HAP-1 (cell line): Measurements from ENCODE around the gene SHF.
A peak's percentile ranks its signal among the peaks of the same experiment; 100 is the strongest.

Experiments
- DNase-seq, 2 experiments: peaks; one replicate each; pipeline ENCODE4 v3.0.0-alpha.2; 2016 to 2020; ENCODE audit warnings: low spot score in 2 of 2
- H3K27me3 ChIP-seq: fragments of 250-450 bp; sonication (Bioruptor Pico); 2 replicates; pipeline ENCODE4 v1.5.1; 2020; ENCODE audit warnings: low read depth, mild to moderate bottlenecking, moderate library complexity
- H3K36me3 ChIP-seq: fragments of 250-450 bp; sonication (Bioruptor Pico); replicated peaks from 2 replicates; pipeline ENCODE4 v1.5.1; 2020; ENCODE audit warnings: mild to moderate bottlenecking
- H3K4me1 ChIP-seq: fragments of 250-450 bp; sonication (Bioruptor Pico); 2 replicates; pipeline ENCODE4 v1.5.1; 2020; ENCODE audit warnings: mild to moderate bottlenecking
- H3K4me3 ChIP-seq: fragments of 250-450 bp; sonication (Bioruptor Pico); 2 replicates; pipeline ENCODE4 v1.5.1; 2020; ENCODE audit warnings: mild to moderate bottlenecking, moderate library complexity
- H3K9me3 ChIP-seq: fragments of 250-450 bp; sonication (Bioruptor Pico); 2 replicates; pipeline ENCODE4 v1.5.1; 2020; ENCODE audit warnings: mild to moderate bottlenecking, moderate library complexity
- in situ Hi-C: fragments of 300-500 bp; cut with MboI; formaldehyde crosslinking; loops from 3 replicates; pipeline ENCODE4 v1.14.3; 2020; ENCODE audit warnings: low sequenced_read_pairs, inconsistent platforms, mixed read lengths

SHF gene

DNA sequence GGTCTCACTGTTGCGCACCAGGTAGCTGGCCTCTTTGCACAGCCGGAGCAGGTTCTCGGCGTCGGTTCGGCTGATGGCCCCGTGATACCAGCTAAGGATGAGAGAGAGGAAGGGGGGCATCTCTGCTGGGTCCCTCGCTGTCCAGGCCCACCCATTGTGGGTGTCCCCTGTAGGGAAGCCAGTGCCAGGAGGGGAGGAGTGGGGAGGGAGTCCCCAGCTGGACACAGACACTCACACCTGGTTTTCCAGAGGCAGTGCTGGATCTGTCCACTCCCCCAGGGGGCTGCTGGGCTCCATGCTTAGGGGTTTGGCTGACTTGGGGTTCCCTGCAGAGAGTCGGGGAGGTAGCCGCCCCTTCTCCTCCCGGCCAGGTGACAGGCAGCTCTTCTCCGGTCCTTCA is 15.9 kb downstream of the SHF start:
- in situ Hi-C loops: loop anchor here (25.0 kb wide), 1 partner anchor 440 kb away; no protein-coding TSS in a partner anchor
- Histone ChIP-seq H3K4me1 (peaks cover 13% of the 10 kb centered on the region), H3K4me3 (no peak overlapping the region), H3K9me3 (no peaks in the 10 kb centered on the region), H3K27me3 (no peaks in the 10 kb centered on the region), H3K36me3 (no peaks in the 10 kb centered on the region)
- DNase-seq: no peak

DNA sequence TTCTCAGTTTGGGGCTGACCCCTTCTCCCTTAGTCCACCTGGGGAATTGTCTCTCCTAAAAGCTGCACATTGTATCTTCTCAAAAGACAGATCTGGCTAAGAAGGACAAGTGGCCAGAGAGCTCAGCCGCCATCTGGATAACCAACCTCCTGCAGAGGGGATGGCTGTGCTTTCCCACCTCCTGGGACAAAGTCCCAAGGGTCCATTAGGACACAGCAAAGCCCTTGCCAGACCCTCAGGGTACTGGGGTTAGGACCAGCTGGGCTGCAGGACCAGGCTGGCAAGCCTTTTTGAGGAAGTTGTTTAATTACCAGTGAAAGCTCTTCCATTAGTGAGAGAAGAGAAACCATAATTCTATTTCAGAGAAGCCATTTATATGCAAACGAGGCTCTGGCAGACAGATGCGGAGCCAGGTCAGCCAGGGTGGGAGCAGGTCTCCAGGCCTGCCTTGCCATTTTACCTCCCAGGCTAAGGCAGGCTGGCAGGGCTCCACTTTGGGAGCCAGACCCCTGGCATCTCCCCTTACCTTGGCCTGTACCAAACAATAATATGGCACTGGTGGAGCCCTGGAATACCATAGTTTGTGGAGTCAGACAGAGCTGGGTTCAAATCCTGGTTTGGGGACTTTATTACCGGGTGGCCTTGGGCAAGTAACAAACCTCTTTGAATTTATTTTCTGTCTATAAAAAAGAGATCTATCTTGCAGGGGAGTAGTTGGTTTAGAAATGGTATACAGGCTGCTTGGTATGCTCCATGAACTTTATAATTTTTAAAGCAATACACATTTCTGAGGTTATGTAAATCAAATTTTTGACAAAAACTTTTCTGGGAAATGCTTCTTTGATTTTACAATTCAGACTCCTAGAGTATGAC is 17.9 kb downstream of the SHF start:
- Histone ChIP-seq H3K27me3 (no peaks in the 10 kb centered on the region), H3K36me3 (no peaks in the 10 kb centered on the region), H3K4me3 (no peak overlapping the region), H3K4me1 (peaks cover 13% of the 10 kb centered on the region), H3K9me3 (no peaks in the 10 kb centered on the region)
- in situ Hi-C loops: loop anchor here (25.0 kb wide), 1 partner anchor 442 kb away; no protein-coding TSS in a partner anchor
- DNase-seq: peak; percentile 67 to 75

DNA sequence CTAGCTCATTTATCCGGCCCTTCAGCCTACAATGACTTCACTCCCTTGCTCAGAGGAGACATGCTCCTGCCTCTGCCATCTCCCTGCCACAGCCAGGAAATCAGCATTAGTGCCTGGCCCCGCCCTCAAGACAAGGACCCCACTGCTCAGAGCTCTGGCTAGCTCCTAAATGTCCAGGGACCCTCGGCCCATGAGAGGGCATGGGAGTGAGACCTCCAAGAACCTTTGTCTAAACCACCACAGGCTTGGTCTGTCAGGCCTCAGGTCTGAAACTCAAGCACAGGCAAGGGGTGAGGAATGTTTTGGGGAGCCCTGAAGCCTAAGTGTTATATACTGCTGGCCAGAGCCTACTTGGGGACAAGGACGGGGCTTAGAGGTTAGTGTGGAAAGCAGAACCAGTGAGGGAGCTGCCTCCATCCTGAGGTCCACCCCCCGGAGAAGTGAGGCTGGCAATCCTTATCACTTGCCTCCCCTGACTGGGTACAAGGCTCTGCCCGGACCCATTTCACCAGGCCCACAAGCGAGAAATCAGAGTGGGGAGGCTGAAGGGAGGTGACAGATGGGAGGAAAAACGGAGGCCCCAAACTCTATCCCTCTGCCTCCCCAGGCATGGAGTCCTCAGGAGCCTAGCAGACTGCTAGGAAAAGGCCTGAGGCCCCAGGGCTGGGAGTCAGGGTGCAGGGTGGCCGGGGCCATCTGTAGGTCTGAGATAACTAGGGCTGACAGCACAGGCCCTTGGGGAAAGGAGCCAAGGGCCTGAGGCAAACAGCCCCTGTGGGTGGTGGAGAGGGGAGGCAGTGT is 18.8 kb downstream of the SHF start:
- Histone ChIP-seq H3K36me3 (no peaks in the 10 kb centered on the region), H3K27me3 (no peaks in the 10 kb centered on the region), H3K9me3 (no peaks in the 10 kb centered on the region), H3K4me3 (no peak overlapping the region), H3K4me1 (peaks cover 13% of the 10 kb centered on the region)
- DNase-seq: no peak
- in situ Hi-C loops: loop anchor here (25.0 kb wide), 1 partner anchor 443 kb away; no protein-coding TSS in a partner anchor

DNA sequence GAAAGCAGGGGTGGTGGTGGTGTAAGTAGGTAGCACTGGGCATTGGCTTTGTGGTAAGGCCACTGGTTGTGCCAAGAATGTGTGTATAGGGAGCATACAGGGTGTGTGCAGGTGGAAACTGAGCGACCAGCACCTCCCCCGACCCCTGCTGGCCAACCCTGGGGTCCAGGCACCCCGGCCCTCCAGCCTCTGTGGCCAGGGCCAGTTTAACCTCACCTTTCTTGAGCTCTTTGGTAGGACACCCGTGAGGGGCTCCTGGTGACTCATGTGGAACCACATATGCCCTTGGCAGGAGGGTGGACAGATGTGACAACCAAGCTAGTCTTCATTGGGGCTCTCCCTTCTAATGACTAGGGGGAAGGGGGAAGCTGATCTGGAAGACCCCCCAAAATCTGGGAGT is 19.5 kb downstream of the SHF start:
- no peak for DNase-seq
- no peak overlapping the region for H3K4me3 ChIP-seq
- peaks cover 13% of the 10 kb centered on the region for H3K4me1 ChIP-seq
- in situ Hi-C loops: loop anchor here (25.0 kb wide), 1 partner anchor 444 kb away; no protein-coding TSS in a partner anchor
- H3K27me3 ChIP-seq: no peaks in the 10 kb centered on the region
- H3K9me3 ChIP-seq: no peaks in the 10 kb centered on the region
- H3K36me3 ChIP-seq: no peaks in the 10 kb centered on the region

DNA sequence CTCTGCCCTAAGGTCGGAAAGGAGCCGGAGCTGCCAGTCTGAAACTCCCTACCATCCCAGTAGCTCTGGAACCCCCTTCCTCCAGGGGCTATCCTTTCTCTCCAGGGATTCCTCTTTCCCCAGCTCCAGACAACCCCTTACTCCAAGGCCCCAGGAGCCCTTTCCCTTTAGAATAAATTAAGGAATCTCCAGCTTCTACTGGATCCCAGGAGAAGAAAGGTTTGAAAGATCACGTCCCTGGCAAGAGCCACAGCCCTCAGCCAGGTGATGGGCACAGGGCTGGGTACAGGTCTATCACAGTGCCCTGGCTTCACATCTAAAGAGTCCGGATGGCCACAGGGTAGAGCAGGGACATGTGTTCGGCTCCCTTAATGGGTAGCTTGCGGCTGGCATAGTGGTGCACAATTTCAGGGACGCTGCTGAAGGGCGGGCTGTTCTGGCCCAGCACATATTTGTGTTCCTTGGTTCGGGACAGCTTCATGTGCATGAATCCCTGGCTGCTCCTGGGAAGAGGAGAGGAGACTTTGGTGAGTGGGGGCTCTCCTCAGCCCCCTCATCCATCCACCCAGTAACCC is 20.0 kb downstream of the SHF start:
- no peak for DNase-seq
- Histone ChIP-seq H3K4me1 (peaks cover 13% of the 10 kb centered on the region), H3K9me3 (no peaks in the 10 kb centered on the region), H3K27me3 (no peaks in the 10 kb centered on the region), H3K36me3 (no peaks in the 10 kb centered on the region), H3K4me3 (no peak overlapping the region; the same call in 1 of the 2 replicates)
- in situ Hi-C loops: loop anchor here (25.0 kb wide), 1 partner anchor 445 kb away; no protein-coding TSS in a partner anchor

DNA sequence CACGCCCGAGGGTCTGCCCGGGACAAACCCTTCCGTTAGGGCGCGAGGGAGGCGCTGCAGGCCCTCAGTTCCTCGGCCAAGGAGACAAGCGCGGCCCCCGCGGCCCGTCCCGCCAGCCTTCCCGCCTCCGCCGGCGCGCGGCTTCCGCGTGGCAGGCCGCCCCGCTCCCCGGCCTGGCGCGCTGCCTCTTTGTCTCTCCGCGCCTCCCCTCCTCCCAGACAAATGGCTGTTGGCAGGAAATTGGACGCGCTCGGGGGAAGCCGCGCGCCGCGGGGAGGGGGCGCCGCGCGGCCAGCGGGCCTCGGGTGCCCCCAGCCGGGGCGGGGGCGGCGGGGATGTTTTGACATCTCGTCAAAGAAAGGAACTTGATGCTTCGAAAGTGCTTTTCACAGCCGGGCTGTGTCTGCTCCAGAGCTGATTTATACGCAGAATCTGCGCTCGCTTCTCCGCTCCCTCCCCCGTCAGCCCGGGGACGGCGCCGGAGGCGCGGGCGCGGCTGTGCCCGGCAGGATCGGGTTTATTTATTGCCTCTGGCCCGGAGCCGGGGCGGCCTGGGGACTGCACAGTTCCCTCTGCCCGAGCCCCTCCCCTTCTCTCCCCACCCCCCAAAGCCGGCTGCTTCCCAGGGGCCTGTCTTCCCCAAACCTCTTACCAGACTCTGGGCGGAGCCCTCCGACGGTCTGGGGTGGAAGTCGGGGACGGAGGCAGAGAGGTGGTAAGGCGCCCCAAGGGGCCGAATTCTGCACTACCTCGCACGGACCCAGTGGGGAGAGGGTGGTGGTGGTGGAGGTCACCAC is 20.7 kb downstream of the SHF start:
- DNase-seq: peak; percentile 61 to 88
- in situ Hi-C loops: loop anchor here (25.0 kb wide), 1 partner anchor 445 kb away; no protein-coding TSS in a partner anchor
- peaks cover 13% of the 10 kb centered on the region for H3K4me1 ChIP-seq
- H3K9me3 ChIP-seq: no peaks in the 10 kb centered on the region
- H3K27me3 ChIP-seq: no peaks in the 10 kb centered on the region
- H3K36me3 ChIP-seq: no peaks in the 10 kb centered on the region
- H3K4me3 ChIP-seq: peak overlapping the region; percentile 35

DNA sequence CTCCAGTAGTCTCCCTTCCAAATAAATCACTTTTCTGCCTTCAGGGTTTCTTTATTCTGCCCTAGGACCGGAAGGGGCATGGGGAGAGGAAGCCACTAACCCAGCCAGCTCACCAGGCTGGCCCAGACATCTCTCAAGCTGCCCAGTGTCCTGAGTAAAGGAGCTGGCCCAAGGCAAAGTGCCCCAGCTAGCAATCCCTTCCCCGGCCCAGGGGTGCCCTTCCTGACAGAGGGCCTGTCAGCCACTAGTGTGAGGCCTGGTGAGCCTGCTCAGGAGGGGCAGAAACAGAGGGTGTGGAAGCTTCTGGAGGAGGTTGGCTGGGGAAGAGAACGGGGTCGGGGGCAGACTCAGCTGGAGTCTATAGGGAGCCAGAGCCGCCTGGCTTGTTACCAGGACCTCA is 22.2 kb downstream of the SHF start:
- Histone ChIP-seq H3K4me3 (no peak overlapping the region), H3K36me3 (no peaks in the 10 kb centered on the region), H3K27me3 (no peaks in the 10 kb centered on the region), H3K4me1 (peaks cover 13% of the 10 kb centered on the region), H3K9me3 (no peaks in the 10 kb centered on the region)
- in situ Hi-C loops: loop anchor here (25.0 kb wide), 1 partner anchor 447 kb away; no protein-coding TSS in a partner anchor
- DNase-seq: no peak

DNA sequence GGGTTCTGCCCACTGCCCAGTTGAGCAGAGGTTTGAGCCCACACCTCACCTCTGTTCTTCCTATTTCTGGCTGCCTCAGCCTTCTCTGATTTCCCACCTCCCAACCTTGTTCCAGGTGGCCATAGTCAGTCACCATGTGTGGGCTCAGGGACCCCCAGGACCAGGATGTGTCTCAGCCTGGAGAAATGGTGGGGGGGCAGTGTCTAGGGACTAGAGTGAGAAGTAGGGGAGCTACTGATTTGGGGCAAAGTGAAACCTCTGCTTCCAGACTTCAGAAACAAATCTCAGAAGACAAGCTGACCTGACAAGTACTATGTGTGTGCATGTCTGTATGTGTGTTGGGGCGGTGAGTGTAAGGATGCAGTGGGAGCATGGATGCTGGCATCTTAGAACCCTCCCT is 22.9 kb downstream of the SHF start:
- DNase-seq: no peak
- Histone ChIP-seq H3K4me3 (no peak overlapping the region), H3K36me3 (no peaks in the 10 kb centered on the region), H3K4me1 (peaks cover 12% of the 10 kb centered on the region), H3K27me3 (no peaks in the 10 kb centered on the region), H3K9me3 (no peaks in the 10 kb centered on the region)
- in situ Hi-C loops: loop anchor here (25.0 kb wide), 1 partner anchor 447 kb away; no protein-coding TSS in a partner anchor

DNA sequence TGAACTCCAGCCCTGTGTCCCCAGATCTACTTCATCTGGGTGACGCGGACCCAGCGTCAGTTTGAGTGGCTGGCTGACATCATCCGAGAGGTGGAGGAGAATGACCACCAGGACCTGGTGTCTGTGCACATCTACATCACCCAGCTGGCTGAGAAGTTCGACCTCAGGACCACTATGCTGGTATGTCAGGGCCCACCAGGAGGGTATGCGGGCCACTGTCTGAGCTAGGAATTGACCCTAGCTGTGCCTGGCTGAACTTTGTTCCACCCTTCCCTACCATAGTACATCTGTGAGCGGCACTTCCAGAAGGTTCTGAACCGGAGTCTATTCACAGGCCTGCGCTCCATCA is 24.3 kb downstream of the SHF start:
- in situ Hi-C loops: loop anchor here (25.0 kb wide), 1 partner anchor 449 kb away; no protein-coding TSS in a partner anchor
- Histone ChIP-seq H3K9me3 (no peaks in the 10 kb centered on the region), H3K27me3 (no peaks in the 10 kb centered on the region), H3K4me1 (peaks cover 2% of the 10 kb centered on the region; the same call in 1 of the 2 replicates), H3K4me3 (no peak overlapping the region), H3K36me3 (no peaks in the 10 kb centered on the region)
- DNase-seq: no peak

DNA sequence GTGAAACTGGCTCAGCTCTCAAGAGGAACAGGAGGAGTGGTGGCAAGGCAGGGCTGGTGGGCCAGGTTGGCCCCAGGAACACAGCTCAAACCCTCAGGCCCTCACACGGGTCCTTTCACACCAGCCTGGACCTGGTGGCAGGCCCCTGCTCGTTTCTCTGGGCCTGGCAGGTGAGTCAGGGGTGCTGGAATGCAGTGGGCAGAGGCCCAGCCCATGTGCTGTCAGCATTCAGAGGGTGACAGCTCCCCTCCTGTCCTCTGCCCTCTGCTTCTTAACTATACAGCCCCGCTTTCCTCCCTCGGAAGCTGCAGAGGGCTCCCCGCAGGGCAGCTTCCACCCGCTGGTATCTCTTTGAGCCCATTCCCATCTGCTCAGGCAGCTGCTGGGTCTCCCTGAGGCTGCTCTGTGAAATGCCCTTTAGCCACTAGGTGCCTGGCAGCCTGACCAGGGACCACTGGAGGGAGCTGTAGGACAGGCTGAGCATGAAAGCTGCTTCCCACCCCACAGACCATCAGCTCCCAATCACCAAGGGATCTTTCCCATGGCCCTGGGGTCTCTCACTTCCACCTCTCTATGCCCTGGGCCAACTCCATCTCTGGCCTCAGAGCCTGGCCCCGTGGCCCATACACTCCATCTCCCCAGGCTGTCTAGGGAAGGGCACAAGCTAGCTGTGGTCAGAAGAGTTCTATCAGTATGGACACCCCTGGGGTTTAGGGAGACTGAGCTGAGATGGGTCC is 24.8 kb downstream of the SHF start:
- in situ Hi-C loops: loop anchor here (25.0 kb wide), 1 partner anchor 449 kb away; no protein-coding TSS in a partner anchor
- H3K9me3 ChIP-seq: no peaks in the 10 kb centered on the region
- H3K36me3 ChIP-seq: no peaks in the 10 kb centered on the region
- no peak overlapping the region for H3K4me3 ChIP-seq
- H3K4me1 ChIP-seq: peaks cover 2% of the 10 kb centered on the region; the same call in 1 of the 2 replicates
- H3K27me3 ChIP-seq: no peaks in the 10 kb centered on the region
- DNase-seq: peak; percentile 66 to 87

DNA sequence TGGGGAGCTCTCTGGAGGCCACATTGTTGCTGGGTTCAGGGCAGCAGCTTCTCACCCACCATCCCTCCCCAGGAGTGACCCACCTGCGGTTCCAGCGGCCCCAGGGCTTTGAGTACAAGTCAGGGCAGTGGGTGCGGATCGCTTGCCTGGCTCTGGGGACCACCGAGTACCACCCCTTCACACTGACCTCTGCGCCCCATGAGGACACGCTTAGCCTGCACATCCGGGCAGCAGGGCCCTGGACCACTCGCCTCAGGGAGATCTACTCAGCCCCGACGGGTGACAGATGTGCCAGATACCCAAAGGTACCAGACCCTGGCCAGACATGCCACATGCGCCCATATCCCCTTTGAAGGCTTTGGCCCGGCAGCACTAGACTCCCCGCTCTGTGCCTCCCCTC is 26.1 kb downstream of the SHF start:
- in situ Hi-C loops: loop anchor here (25.0 kb wide), 1 partner anchor 451 kb away; no protein-coding TSS in a partner anchor
- no peaks in the 10 kb centered on the region; the same call in none of the 2 replicates for H3K4me1 ChIP-seq
- H3K36me3 ChIP-seq: no peaks in the 10 kb centered on the region

DNA sequence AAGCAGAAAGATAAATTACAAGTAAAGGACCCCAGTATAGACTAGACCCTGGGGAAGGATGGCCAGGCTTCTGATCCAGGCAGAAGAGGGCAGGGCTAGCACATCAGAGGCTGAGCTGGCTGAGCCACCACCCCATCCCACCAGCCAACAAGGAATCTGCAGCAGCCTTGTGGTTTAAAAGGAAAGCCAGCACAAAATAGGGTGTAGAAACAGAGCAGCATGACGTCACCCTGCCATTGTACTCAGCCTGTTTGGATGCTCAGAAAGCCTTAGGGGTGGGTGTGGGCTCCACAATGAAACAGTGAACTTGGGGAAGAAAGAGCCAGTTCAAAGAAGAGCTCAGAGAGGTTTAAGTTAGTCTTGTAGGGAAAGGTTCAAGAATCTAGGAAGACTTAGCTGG is 29.8 kb downstream of the SHF start:
- no peaks in the 10 kb centered on the region for H3K27me3 ChIP-seq
- no peak overlapping the region for H3K4me3 ChIP-seq
- peak; percentile 86 to 89 for DNase-seq
- H3K9me3 ChIP-seq: no peaks in the 10 kb centered on the region
- no peaks in the 10 kb centered on the region; the same call in 1 of the 2 replicates for H3K4me1 ChIP-seq
- no peaks in the 10 kb centered on the region for H3K36me3 ChIP-seq
- in situ Hi-C loops: loop anchor here (25.0 kb wide), 1 partner anchor 454 kb away; no protein-coding TSS in a partner anchor

More for the DNA sequence above, 26.1 kb downstream of the SHF start:
- Histone ChIP-seq H3K27me3 (no peaks in the 10 kb centered on the region), H3K4me3 (no peak overlapping the region), H3K9me3 (no peaks in the 10 kb centered on the region)
- no peak for DNase-seq
